SU-DHL-6 (cell line): ENCODE results near the gene NUP35.
"Not testable (repeated sequence)": the region's sequence is repeated elsewhere in the genome, so short reads cannot be mapped to it uniquely, and the experiment has no call there.

Experiments
- H2AFZ ChIP-seq: fragments of 200-600 bp; sonication (generic); 2 replicates; pipeline ENCODE4 v1.6.1; 2014; ENCODE audit warnings: low read depth, mild to moderate bottlenecking, moderate library complexity, mixed read lengths, antibody characterized with exemption, low read length; ENCODE audit not compliant: severe bottlenecking
- H3F3A ChIP-seq: fragments of 200-600 bp; shearing (Covaris generic); 2 replicates; pipeline ENCODE4 v1.6.0; 2016; ENCODE audit warnings: antibody characterized with exemption, mild to moderate bottlenecking; ENCODE audit not compliant: insufficient read depth
- H3K27ac ChIP-seq: fragments of 200-600 bp; sonication (generic); 2 replicates; pipeline ENCODE4 v1.5.1; 2016; ENCODE audit warnings: low read depth, mild to moderate bottlenecking, low read length, moderate library complexity, mixed read lengths
- H3K27me3 ChIP-seq: fragments of 200-600 bp; sonication (generic), shearing (Covaris generic); 2 replicates; pipeline ENCODE4 v1.6.0; 2014; ENCODE audit warnings: mild to moderate bottlenecking, low read length
- H3K36me3 ChIP-seq: fragments of 200-600 bp; sonication (generic); 2 replicates; pipeline ENCODE4 v1.6.1; 2014; ENCODE audit warnings: mild to moderate bottlenecking, low read length, mixed read lengths
- H3K4me2 ChIP-seq: fragments of 300-600, 200-600 bp; shearing (Covaris generic), sonication (generic); 2 replicates; pipeline ENCODE4 v1.6.0; 2014; ENCODE audit warnings: low read length, low read depth, mild to moderate bottlenecking; ENCODE audit not compliant: poor library complexity, severe bottlenecking
- H3K4me3 ChIP-seq: fragments of 200-600 bp; sonication (generic); 2 replicates; pipeline ENCODE4 v1.5.1; 2014; ENCODE audit warnings: antibody characterized with exemption, low read length, mild to moderate bottlenecking, mixed read lengths; ENCODE audit not compliant: insufficient read depth, poor library complexity, severe bottlenecking
- H3K79me2 ChIP-seq: fragments of 200-600 bp; sonication (generic); 2 replicates; pipeline ENCODE4 v1.6.1; 2014; ENCODE audit warnings: mild to moderate bottlenecking, low read length, moderate library complexity; ENCODE audit not compliant: insufficient read depth
- H3K9ac ChIP-seq: fragments of 200-600 bp; sonication (generic); 2 replicates; pipeline ENCODE4 v1.7.0; 2014; ENCODE audit warnings: mild to moderate bottlenecking, low read length
- H3K9me2 ChIP-seq: fragments of 200-600 bp; sonication (generic); replicated peaks from 2 replicates; pipeline ENCODE4 v1.6.1; 2014; ENCODE audit warnings: low read length; ENCODE audit not compliant: insufficient read depth
- H3K9me3 ChIP-seq: fragments of 200-600 bp; sonication (generic); 2 replicates; pipeline ENCODE4 v1.6.1; 2014; ENCODE audit warnings: low read length, mixed read lengths; ENCODE audit not compliant: insufficient read depth
- H4K20me1 ChIP-seq: fragments of 200-600 bp; sonication (generic); 2 replicates; pipeline ENCODE4 v1.6.1; 2014; ENCODE audit warnings: low read depth, mild to moderate bottlenecking, antibody characterized with exemption, low read length, moderate library complexity, mixed read lengths
- EZH2phosphoT487 ChIP-seq: fragments of 200-600 bp; sonication (generic), shearing (Covaris generic); conservative IDR thresholded peaks from 2 replicates; pipeline ENCODE4 v1.6.1; 2018; ENCODE audit warnings: mild to moderate bottlenecking, antibody characterized with exemption, low read length, moderate library complexity, mixed read lengths
- TF ChIP-seq, protein P1 (sequence below): fragments of 200-600 bp; sonication (generic); IDR thresholded peaks from one replicate; pipeline ENCODE4 v1.5.1; 2017; ENCODE audit warnings: antibody characterized with exemption, mild to moderate bottlenecking, low read length, moderate library complexity; ENCODE audit not compliant: insufficient read depth, poor library complexity, severe bottlenecking

Gene NUP35

GRCh38 chr2:183149489-183149888, 25.2 kb downstream of the NUP35 start:
- H3K4me2 ChIP-seq: no peak overlapping the region
- TF ChIP-seq, protein P1, sequence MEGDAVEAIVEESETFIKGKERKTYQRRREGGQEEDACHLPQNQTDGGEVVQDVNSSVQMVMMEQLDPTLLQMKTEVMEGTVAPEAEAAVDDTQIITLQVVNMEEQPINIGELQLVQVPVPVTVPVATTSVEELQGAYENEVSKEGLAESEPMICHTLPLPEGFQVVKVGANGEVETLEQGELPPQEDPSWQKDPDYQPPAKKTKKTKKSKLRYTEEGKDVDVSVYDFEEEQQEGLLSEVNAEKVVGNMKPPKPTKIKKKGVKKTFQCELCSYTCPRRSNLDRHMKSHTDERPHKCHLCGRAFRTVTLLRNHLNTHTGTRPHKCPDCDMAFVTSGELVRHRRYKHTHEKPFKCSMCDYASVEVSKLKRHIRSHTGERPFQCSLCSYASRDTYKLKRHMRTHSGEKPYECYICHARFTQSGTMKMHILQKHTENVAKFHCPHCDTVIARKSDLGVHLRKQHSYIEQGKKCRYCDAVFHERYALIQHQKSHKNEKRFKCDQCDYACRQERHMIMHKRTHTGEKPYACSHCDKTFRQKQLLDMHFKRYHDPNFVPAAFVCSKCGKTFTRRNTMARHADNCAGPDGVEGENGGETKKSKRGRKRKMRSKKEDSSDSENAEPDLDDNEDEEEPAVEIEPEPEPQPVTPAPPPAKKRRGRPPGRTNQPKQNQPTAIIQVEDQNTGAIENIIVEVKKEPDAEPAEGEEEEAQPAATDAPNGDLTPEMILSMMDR: no peak
- no peak for TF ChIP-seq EZH2phosphoT487
- no peak overlapping the region for H2AFZ ChIP-seq
- no peaks in the 10 kb centered on the region for H3K27me3 ChIP-seq
- H3K9me2 ChIP-seq: no peaks in the 10 kb centered on the region
- no peaks in the 10 kb centered on the region; the same call in 1 of the 2 replicates for H4K20me1 ChIP-seq
- H3K79me2 ChIP-seq: peaks cover 60% of the 10 kb centered on the region
- no peaks in the 10 kb centered on the region for H3F3A ChIP-seq
- H3K27ac ChIP-seq: no peak overlapping the region
- H3K36me3 ChIP-seq: peaks cover 34% of the 10 kb centered on the region
- no peaks in the 10 kb centered on the region for H3K9me3 ChIP-seq
- no peak overlapping the region for H3K9ac ChIP-seq
- H3K4me3 ChIP-seq: no peak overlapping the region

- not testable (repeated sequence) for H3F3A ChIP-seq, H4K20me1 ChIP-seq, H3K9ac ChIP-seq, H3K27me3 ChIP-seq, H3K4me2 ChIP-seq, H3K9me3 ChIP-seq, H2AFZ ChIP-seq, H3K4me3 ChIP-seq, H3K27ac ChIP-seq, H3K9me2 ChIP-seq
- H3K79me2 ChIP-seq: peaks cover 36% of the 10 kb centered on the region
- H3K36me3 ChIP-seq: peaks cover 31% of the 10 kb centered on the region
Measured at GRCh38 chr2:183152280-183152679, 28.0 kb downstream of the NUP35 start.

DNA sequence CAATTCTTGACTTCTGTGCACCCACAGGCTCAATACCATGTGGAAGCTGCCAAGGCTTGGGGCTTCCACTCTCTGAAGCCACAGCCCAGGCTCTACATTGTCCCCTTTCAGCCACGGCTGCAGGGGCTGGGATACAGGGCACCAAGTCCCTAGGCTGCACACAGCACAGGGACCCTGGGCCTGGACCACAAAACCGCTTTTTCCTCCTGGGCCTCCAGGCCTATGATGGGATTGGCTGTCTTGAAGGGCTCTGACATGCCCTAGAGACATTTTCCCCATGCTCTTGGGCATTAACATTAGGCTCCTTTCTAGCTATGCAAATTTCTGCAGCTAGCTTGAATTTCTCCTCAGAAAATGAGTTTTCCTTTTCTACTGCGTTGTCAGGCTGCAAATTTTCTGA, 29.7 kb downstream of the NUP35 start:
- no peak overlapping the region for H3K9ac ChIP-seq
- H3K79me2 ChIP-seq: peaks cover 20% of the 10 kb centered on the region
- TF ChIP-seq, protein P1: no peak
- no peak for TF ChIP-seq EZH2phosphoT487
- H4K20me1 ChIP-seq: peaks cover 4% of the 10 kb centered on the region; the same call in 1 of the 2 replicates
- H2AFZ ChIP-seq: no peak overlapping the region
- H3K9me3 ChIP-seq: no peaks in the 10 kb centered on the region
- no peak overlapping the region for H3K4me3 ChIP-seq
- H3K27me3 ChIP-seq: no peaks in the 10 kb centered on the region
- H3K36me3 ChIP-seq: peaks cover 47% of the 10 kb centered on the region
- H3K27ac ChIP-seq: no peak overlapping the region
- H3F3A ChIP-seq: no peaks in the 10 kb centered on the region
- no peaks in the 10 kb centered on the region for H3K9me2 ChIP-seq
- no peak overlapping the region for H3K4me2 ChIP-seq

DNA sequence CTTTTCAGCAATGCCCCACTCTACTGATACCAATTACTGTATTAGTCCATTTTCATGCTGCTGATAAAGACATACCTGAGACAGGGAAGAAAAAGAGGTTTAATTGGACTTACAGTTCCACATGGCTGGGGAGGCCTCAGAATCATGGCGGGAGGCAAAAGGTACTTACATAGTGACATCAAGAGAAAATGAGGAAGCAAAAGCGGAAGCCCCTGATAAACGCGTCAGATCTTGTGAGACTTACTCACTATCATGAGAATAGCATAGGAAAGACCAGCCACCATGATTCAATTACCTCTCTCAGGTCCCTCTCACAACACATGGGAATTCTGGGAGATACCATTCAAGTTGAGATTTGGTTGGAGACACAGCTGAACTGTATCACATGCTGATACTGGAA, 30.5 kb downstream of the NUP35 start:
- Histone ChIP-seq H3K79me2 (peaks cover 14% of the 10 kb centered on the region), H3K36me3 (peaks cover 54% of the 10 kb centered on the region)
- not testable (repeated sequence) for H3K4me3 ChIP-seq, H3K4me2 ChIP-seq, H3K9me3 ChIP-seq, H3K9me2 ChIP-seq, H4K20me1 ChIP-seq, H3F3A ChIP-seq, H3K27me3 ChIP-seq, H2AFZ ChIP-seq, H3K27ac ChIP-seq, H3K9ac ChIP-seq
